NB4 (cell line): ENCODE data around the gene PNMA1.
A peak's percentile ranks its signal among the peaks of the same experiment; 100 is the strongest.

Experiments used
- DNase-seq: peaks from one replicate; pipeline ENCODE4 v3.0.0; 2010; ENCODE audit warnings: low read depth
- H3K4me3 ChIP-seq: one replicate; pipeline ENCODE4 v1.5.1; 2011; ENCODE audit warnings: mild to moderate bottlenecking, low read depth, low read length, moderate library complexity
- CTCF ChIP-seq: IDR thresholded peaks from one replicate; pipeline ENCODE4 v1.5.1; 2012; ENCODE audit warnings: low read depth, low read length
- MAX ChIP-seq: IDR thresholded peaks from 2 replicates; pipeline ENCODE4 v1.6.1; 2011; ENCODE audit warnings: low read depth, low read length
- MYC ChIP-seq: IDR thresholded peaks from 2 replicates; pipeline ENCODE4 v1.6.1; 2011; ENCODE audit warnings: low read depth, low read length
- POLR2A ChIP-seq: IDR thresholded peaks from 2 replicates; pipeline ENCODE4 v1.6.1; 2011; ENCODE audit warnings: mild to moderate bottlenecking; ENCODE audit not compliant: insufficient read length; ENCODE audit errors: extremely low read depth

PNMA1 gene

GRCh38 chr14:73713803-73714655 lies at the start of gene PNMA1:
Gene PNMA1, minus strand, starts transcription at chr14:73714384. Its CDS starts 745 bp downstream, at chr14:73713639.
- H3K4me3 ChIP-seq: peak within 1 kb of the TSS; percentile 81
- TF ChIP-seq MYC (peak; percentile 82), MAX (no peak; the same call in 1 of the 2 replicates), CTCF (no peak), POLR2A (peak; percentile 70)
- peak; percentile 89 for DNase-seq

- TF ChIP-seq POLR2A (no peak), CTCF (no peak), MYC (no peak), MAX (no peak)
- no peak for DNase-seq
- no peak overlapping the region for H3K4me3 ChIP-seq
Observed at GRCh38 chr14:73763396-73763795, 49.2 kb upstream of the PNMA1 start.

- TF ChIP-seq MYC (no peak), POLR2A (no peak), MAX (no peak), CTCF (no peak)
- H3K4me3 ChIP-seq: no peak overlapping the region
- no peak for DNase-seq
Observed at GRCh38 chr14:73762375-73762822, 48.2 kb upstream of the PNMA1 start.

- H3K4me3 ChIP-seq: no peak overlapping the region
- no peak for TF ChIP-seq CTCF
- no peak for TF ChIP-seq MAX
- no peak for TF ChIP-seq MYC
- TF ChIP-seq POLR2A: no peak
- peak; percentile 44 for DNase-seq
Observed at GRCh38 chr14:73761618-73762355, 47.6 kb upstream of the PNMA1 start.

- no peak for TF ChIP-seq MAX
- no peak for TF ChIP-seq MYC
- TF ChIP-seq POLR2A: no peak
- TF ChIP-seq CTCF: no peak
- DNase-seq: no peak
- peak overlapping the region; percentile 46 for H3K4me3 ChIP-seq
Observed at GRCh38 chr14:73760598-73761586, 46.7 kb upstream of the PNMA1 start.
